HG02798 (cell line): ENCODE results near the gene C12orf43.
"Not testable (repeated sequence)": the region's sequence is repeated elsewhere in the genome, so short reads cannot be mapped to it uniquely, and the experiment has no call there.

Experiments
- ATAC-seq: cut with Tn5 transposase; IDR thresholded peaks from one replicate; pipeline ENCODE4 v1.9.1; 2021; ENCODE audit warnings: mild to moderate bottlenecking; ENCODE audit not compliant: unreplicated experiment, poor library complexity

C12orf43 gene, protein sequence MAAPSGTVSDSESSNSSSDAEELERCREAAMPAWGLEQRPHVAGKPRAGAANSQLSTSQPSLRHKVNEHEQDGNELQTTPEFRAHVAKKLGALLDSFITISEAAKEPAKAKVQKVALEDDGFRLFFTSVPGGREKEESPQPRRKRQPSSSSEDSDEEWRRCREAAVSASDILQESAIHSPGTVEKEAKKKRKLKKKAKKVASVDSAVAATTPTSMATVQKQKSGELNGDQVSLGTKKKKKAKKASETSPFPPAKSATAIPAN

DNA sequence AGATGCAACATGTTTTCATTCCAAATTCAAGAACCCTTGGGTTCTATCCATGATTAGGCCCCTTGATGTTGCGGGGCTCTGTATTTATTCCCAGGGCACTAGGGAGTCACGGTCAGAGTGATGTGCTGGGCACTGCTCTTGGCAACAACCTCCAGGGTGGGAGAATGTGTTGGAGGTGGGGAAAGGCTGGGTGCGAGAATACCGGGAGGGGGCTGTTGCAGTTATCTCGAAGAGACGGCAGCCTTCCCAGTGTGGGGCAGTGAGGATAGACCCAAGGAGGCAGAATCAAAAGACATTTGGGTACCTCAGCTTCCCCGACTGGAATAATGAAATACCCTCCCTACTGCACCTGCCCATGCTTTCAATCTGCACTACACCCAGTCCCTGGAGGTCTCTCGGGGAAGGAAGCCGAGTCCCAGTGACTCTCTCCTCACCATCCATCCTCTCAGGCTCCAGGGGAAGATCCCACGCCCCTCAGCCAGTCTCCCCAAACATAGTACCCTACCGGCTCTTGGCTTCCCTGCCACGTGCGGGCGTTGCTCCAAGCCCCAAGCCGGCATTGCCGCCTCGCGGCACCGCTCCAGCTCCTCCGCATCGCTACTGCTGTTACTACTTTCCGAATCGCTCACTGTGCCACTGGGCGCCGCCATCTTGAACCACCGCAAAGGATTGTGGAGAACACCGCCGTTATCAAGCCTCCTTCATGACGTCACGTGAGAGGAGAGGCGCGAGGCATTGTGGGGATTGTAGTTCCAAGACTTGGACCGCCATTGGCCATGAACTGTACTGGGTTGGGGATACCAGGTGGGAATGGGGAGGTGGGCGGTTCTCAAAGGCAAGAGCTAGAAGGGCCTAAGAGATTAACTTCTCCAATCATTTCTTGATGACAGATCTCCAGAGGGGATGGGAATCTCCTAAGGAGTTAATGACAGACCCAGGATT is at the start of gene C12orf43:
C12orf43 (minus strand) TSS at position 663 of the 942 bp plus-strand sequence; CDS start at position 650, 13 bp downstream.
- ATAC-seq: peak; percentile 97

DNA sequence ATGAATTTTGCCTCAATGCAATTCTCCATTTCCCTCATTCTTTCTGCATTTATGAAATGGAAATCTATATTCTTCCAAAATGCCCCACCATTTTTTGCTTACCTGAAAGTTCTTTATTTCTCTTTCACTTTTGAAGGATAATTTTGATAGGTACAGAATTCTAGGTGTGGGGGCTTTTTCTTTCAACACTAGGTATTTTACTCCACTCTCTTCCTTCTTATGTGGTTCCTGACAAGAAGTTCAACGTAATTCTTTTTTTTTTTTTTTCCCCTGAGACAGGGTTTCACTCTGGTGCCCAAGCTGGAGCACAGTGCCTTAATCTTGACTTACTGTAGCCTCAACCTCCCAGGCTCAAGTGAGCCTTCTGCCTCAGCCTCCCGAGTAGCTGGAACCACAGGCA is 49.1 kb upstream of the C12orf43 start:
- ATAC-seq: no peak

DNA sequence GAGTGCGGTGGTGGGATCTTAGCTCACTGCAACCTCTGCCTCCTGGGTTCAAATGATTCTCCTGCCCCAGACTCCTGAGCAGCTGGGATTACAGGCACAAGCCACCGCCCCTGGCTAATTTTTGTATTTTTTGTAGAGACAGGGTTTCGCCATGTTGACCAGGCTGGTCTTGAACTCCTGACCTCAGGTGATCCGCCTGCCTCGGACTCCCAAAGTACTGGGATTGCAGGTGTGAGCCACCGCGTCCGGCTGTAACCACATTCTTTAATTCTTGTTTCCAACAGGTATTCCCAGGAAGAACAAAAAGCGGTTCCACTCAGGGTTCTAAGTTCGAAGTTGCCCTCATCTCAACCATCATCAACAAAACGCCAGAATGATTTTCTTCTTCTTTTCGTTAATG is 48.3 kb upstream of the C12orf43 start:
- ATAC-seq: not testable (repeated sequence)

DNA sequence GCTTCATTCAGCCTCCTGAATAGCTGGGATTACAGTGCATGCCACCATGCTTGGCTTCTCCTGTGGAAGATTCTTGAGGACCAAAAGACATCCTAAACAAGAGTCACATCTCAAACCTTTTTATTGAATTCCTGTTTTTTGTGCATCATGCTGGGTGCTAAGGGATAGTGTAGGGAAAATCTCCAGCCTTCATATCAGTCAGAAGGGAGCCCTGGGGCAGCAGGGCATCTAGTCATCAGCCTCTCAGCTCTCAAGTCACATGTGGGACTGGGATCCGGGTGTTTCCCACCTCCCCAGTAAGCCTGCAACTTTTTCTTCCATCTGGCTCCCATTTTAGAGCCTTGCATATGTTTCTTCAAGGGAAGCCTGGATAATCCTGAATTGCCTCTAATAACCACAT is 47.8 kb upstream of the C12orf43 start:
- ATAC-seq: no peak

DNA sequence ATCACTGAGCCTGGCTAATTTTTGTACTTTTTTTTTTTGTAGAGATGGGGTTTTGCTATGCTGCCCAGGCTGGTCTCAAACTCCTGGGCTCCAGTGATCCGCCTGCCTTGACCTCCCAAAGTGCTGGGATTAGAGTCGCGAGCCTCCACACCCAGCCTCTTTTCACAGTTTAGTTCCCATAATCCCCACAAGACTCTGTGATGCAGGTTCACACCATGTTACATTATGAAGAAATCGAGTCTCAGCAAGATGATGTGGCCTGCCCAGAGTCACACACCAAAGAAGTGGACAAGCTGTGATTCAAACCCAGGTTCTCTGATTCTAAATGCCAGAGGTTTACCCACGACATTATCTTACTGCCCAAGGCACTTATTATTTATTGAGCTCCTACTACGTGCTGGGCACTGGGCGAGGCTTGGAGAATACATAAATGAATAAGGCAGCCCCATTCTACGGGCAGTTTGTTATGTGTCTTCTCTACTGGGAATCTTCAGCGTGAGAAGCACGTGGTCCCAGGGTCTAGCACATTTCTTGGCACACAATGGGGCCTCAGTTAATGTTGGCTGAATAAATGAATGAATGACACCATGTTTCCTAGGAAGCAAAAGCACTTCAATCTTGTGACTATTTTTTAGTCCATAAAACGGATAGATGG is 46.2 kb upstream of the C12orf43 start:
- ATAC-seq: no peak

DNA sequence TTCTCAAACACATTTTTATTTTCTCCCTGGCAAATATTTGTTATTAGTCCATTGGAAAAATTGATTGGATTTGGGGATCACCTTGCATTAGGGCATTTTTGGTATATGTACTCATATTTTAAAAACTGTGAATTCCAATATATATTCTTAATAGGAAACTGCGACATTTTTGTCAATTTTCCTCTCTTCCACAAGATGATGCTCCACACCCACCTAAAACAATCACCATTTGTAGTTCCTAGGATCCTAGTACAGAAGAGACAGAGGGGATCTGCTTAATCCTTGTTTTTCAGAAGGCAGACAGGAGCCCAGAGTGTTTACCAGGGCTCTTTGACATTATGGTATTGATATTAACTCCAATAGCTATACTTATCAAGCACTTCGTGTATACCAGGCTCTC is 45.5 kb upstream of the C12orf43 start:
- no peak for ATAC-seq

DNA sequence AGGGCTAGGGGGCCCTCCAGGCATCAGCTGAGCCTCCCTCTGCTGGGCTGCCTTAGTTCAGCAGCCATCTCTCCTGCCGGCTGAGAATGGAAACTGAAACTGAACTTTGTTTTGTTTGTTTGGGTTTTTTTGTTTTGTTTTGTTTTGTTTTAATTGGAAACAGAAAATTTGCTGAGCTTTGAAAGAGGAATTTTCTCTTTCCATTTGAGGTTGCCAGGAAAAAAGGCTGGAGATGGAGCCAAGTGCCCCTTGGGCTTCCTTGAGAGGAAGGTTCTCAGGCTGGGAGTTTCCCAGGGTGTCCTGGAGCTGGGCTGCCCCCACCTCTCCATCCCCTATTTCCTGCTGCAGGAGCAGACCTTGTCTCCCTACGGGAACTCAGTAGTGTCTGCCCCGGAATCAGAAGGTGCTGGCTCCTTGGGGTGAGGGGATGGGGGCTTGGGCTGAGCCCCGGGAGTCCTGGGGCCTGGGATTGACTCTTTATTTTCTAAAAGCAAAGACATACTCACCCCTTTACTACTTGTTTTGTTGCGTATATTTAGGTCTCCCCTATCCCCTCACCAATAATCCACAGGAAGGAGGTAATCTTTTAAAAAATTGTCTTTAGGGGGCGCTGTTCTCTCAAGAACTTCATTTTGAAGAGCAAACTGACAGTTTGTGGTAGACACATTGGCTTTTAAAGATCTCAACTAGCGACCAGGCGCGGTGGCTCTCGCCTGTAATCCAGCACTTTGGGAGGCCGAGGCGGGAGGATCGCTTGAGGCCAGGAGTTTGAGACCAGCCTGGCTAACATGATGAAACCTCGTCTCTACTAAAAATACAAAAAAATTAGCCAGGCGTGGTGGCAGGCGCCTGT is 44.1 kb upstream of the C12orf43 start:
- peak; percentile 83 for ATAC-seq

DNA sequence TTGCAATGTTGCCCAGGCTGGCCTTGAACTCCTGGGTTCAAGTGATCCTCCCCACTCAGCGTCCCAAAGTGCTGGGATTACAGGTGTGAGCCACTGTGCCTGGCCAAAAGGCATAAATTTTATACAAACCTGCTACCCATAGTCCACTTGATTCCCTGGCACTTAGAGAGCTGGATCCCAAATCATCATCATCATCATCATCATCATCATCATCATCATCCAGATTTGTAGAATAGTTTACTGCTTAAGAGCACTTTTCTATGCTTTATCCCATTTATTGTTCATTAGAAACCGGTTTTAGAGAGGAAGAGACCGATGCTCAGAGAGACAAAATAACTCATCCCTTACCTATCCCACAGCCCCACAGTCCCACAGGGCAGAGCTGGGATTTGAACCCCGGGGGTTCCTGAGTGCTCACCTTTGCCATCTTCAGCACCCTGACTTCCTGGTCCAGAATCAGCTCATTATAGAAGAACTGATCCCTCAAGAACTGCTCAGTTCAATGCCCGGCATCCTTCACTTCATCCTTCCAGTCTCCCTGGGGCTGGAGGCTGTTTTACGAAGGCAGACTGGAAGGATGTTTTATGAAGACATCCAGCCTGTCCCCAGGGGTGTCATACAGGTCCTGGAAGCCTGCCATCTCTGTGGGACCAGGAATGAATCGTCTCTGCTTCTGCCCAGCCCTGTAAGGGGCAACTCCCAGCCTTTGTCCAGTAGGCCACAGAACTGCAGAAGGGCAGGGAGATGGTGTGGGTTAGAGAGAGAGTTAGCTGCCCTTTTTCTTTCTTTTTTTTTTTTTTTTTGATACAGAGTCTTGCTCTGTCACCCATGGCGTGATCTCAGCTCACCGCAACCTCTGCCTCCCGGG is 43.0 kb upstream of the C12orf43 start:
- ATAC-seq: peak; percentile 20

DNA sequence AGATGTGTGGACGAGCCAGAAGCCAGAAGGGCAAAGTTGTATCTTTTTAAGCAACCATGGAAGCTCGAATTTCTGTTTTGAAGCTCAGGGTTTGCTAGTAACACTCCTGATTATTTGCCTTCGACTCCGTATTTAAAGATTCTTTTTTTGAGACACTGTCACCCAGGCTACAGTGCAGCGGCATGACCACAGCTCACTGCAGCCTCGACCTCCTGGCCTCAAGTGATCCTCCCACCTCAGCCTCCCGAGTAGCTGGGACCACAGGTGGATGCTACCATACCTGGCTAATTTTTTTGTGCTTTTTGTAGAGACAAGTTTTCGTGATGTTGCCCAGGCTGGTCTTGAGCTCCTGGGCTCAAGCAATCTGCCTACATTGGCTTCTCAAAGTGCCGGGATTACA is 41.5 kb upstream of the C12orf43 start:
- ATAC-seq: no peak

DNA sequence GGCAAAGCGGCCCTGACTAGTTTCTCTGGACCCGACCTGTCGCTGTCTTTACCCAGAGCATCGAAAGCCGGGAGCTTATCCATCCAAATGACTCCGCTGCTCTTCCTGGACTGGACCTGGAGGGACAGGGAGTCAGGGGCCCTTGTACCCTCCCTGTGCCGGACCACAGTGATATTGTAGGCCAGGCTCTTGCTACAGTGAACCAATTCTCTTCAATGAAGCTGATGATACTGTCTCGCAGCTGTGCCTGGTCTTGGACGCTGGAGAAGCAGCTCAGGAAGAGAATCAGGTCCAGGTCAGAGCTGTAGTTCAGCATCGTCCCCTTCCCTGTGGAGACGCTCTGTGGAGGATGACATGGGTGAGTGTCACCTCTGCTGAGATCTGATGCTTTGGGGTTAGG is 37.4 kb upstream of the C12orf43 start:
- no peak for ATAC-seq

DNA sequence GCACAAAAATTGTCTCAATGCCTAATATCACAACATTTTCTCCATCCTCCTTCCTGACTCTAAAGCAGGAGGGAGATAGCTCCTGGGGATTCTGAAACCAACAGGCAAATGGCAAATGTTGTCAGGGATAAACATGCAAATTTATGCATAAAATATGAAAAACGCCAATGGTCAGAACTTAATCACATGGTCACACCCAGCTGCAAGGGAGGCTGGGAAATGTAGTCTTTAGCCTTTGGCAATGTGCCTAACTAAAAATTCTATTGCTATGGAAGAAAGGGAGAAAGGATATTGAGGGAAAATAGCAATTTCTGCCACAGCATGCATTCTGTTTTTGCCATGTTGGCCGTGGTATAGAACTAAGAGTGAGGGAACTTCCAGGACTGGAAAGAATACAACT is 34.4 kb upstream of the C12orf43 start:
- no peak for ATAC-seq

DNA sequence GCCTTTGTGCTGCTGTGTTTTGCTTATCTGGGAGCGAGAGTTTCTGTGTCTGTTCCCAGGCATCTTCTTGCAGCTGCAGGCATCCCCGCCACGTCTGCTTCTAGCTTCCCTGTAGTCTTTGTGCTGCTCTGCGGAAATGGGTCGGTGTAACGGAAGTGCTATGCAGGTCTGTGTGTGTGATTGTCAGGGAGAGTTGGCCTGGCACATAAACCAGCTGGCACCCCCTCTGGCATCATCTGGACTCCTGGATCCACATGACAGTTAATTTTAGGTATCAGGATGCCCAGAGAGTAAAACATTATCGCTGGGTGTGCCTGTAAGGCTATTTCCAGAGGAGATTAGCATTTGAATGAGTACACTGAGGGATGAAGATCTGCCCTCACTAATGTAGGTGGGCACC is 32.2 kb upstream of the C12orf43 start:
- ATAC-seq: no peak

DNA sequence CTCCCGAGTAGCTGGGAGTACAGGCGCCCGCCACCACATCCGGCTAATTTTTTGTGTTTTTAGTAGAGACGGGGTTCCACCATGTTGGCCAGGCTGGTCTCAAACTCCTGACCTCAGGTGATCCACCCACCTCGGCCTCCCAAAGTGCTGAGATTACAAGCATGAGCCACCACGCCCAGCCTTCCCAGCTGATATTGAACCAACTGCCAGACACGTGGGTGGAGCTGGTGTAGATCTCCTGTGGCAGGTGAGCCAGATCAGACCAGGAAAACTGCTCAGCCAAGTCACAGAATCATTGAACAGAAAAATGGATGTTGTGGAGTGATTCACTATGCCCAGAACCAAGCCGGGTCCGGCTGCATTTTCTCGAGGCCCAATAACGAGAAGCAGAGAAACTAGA is 31.1 kb upstream of the C12orf43 start:
- not testable (repeated sequence) for ATAC-seq

DNA sequence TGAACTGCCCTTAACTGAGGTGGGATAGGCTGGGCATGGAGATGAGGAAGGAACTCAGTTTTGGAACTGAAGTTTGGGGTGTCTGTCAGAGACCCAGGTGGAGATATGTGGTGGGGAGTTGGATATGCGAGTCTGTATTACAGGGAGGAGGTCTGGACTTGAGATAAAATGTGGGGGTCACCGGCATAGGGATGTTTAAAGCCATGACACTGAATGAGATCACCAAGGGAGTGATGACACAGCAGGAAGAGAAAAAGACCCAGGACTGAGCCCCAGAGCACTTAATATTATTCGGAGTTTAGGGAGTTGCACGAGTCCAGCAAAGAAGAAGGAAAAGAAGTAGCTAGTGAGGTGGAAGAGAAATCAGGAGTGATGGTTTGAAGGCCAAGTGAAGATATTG is 26.8 kb upstream of the C12orf43 start:
- no peak for ATAC-seq

DNA sequence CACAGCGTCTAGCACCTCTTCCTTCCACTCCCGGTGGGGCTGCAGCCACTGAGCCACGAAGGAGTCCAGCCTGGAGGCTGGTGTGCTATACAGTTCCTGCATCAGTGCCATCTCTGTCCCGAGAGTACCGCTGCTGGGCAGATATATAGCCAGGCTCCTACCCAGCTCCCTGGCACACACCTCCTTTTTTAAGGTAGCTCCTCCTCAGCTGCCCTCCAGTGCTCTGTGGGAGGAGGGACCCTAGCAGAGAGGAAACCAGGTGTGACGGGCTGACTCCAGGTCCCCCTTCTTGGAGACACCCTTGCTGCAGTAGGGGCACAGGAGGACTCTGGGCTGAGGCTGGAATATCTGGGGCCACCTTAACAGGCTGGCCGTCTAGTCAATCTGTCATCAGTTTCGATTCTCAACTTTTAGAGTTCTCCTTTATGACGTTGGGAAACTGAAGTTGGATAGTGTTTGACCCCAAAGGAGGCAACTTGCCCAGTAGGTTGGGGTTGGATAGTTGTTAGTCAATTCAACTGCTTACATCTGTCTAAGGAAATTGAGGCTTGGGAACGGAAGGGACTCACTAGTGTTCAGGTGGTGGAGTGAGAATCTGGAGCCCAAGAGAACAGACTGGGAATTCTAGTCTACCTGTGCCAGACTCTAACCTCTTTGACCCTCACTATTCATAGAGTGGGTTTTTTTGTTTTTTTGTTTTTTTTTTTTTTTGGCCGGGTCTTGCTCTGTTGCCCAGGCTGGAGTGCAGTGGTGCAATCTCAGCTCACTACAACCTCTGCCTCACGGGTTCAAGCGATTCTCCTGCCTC is 22.8 kb upstream of the C12orf43 start, which contains the start of gene OASL:
OASL (minus strand) TSS at position 386 of the 808 bp plus-strand sequence; CDS start at position 111, 275 bp downstream.
- peak; percentile 75 for ATAC-seq

DNA sequence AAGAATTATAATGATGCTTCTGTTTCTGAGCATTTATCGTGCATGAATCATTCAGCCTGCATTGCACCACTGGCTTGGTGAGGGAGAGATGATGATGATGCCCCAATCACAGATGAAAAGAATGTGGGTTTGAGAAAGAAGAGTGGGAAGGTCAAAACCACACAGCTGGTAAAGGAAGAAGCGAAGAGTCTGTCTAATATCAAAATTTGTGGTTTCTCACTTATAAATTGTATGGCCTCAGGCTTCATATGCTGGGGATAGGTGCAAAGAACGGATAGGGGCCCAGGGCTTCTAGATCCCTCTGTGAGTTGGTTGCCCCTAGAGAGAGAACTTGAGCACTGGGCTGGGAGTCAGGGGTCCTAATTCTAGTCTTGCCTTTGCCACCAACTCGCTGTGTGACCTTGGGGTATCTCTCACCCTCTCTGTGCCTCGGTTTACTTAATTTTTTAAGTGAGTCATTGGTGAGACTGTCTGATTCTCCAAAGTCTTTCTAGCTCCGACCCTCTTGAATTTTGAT is 20.6 kb upstream of the C12orf43 start:
- ATAC-seq: no peak

DNA sequence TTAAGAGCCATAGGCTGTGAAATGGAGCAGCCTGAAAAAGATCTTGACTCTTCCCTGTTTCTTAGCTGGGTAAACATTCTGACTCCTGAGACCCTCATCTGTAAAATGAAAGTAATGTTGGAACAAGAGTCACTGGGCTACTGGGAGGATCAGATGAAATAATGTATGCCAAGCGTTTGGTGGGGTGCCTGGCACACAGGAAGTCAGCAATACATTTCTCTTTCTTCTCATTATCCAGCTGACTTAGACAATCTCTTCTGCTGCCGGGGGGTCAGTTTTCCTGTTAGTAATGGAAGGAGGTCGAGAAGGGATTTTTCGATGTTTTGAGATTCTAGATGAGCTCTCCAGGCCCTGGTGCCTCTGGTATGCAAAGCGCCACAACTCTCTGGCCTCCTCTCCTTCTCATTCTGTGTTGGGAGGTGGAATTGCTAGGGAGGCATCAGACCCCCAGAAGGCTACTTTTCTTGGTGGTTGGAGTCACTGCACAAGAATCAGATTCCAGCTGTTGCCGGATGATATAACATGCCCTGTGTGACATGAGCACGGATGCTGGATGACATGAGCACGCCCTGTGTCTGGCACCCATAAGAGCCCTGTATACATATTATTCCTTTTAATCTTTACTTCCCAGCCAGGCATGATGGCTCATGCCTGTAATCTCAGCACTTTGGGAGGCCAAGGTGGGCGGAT is 18.5 kb upstream of the C12orf43 start:
- no peak for ATAC-seq
